Left cardiac atrium (tissue), 4 donors: ENCODE measurements around the gene NFAT5. TPM values are rescaled to one million over a fixed set of nuclear protein-coding genes. Genes with fewer than 3 reads are reported as not detected.
"Not testable (repeated sequence)": the region's sequence is repeated elsewhere in the genome, so short reads cannot be mapped to it uniquely, and the experiment has no call there.

Experiments used
- ATAC-seq, 2 donors: fragments of 200-7000 bp; cut with Tn5 transposase; one replicate each; pipeline ENCODE4 v1.9.1; 2020; ENCODE audit warnings: mild to moderate bottlenecking in 2 of 2, moderate library complexity in 2 of 2
- DNase-seq: peaks from one replicate; pipeline ENCODE4 v3.0.0-alpha.2; 2020
- intact Hi-C, 2 donors: fragments of 100-400 bp; cut with DNase I; formaldehyde crosslinking; loops; one replicate each; pipeline versions ENCODE4 v1.14.1 to v1.15.1; 2022 to 2023
- total RNA-seq, 2 donors: library from RNA; stranded (reverse); fragmentation: NEBNext Ultra II Directional; extraction: Animal tissue kit (Norgen Biotek cat#: 25700); gene quantifications; one replicate each; pipeline ENCODE4 v1.2.1, GENCODE V29; 2021
- donor health status: DM: no; HTN: yes; CAD: no.
- donor health status: DM: no; HTN: yes; CAD: no; lungs with severe emphysema.
- donor health status: DM: yes; HTN: yes; CAD: no.
- donor health status: Dilated cardiomyopathy.

Gene NFAT5
- total RNA-seq, 2 donors from 2014 or later, result 19.7 to 23.6 TPM

- ATAC-seq (no peak), DNase-seq (no peak)
- intact Hi-C loops, result no loop called here
Observed at GRCh38 chr16:69718111-69718764, 152.5 kb downstream of the NFAT5 start.

GRCh38 chr16:69720822-69721430 lies 155.2 kb downstream of the NFAT5 start:
- no peak for DNase-seq
- intact Hi-C loops, result no loop called here
- no peak for ATAC-seq

- ATAC-seq (no peak), DNase-seq (no peak)
- intact Hi-C loops, result no loop called here
Observed at GRCh38 chr16:69721441-69721957, 155.7 kb downstream of the NFAT5 start.

GRCh38 chr16:69724414-69724873 lies 158.7 kb downstream of the NFAT5 start:
- intact Hi-C loops, result no loop called here

GRCh38 chr16:69724981-69725479 lies 159.3 kb downstream of the NFAT5 start:
- ATAC-seq, result no peak
- no peak for DNase-seq
- intact Hi-C loops, result no loop called here

More at GRCh38 chr16:69724414-69724873, 158.7 kb downstream of the NFAT5 start:
- ATAC-seq (no peak), DNase-seq (no peak)

- intact Hi-C loops, result no loop called here
- DNase-seq, result no peak
- no peak for ATAC-seq
Observed at GRCh38 chr16:69725480-69726312, 159.9 kb downstream of the NFAT5 start.

- DNase-seq, result peak; percentile 95
- intact Hi-C loops, result no loop called here
- ATAC-seq, result peak; percentile 97 to 99
Observed at GRCh38 chr16:69726313-69727060, 160.7 kb downstream of the NFAT5 start, which contains the start of gene NQO1. Gene NQO1, minus strand, starts transcription at chr16:69726560. Its CDS starts 121 bp downstream, at chr16:69726439.

GRCh38 chr16:69727916-69728270 lies 162.1 kb downstream of the NFAT5 start:
- intact Hi-C loops, result no loop called here
- DNase-seq, result peak; percentile 39
- ATAC-seq, result no peak

GRCh38 chr16:69729030-69729429 lies 163.3 kb downstream of the NFAT5 start:
- DNase-seq, intact Hi-C loops: not testable (repeated sequence)

GRCh38 chr16:69731280-69731679 lies 165.5 kb downstream of the NFAT5 start:
- ATAC-seq, DNase-seq, intact Hi-C loops: not testable (repeated sequence)

More at GRCh38 chr16:69729030-69729429, 163.3 kb downstream of the NFAT5 start:
- ATAC-seq, result not testable (repeated sequence)

GRCh38 chr16:69732101-69732500 lies 166.3 kb downstream of the NFAT5 start:
- ATAC-seq (no peak), DNase-seq (no peak)
- intact Hi-C loops, result no loop called here

GRCh38 chr16:69741519-69741918 lies 175.8 kb downstream of the NFAT5 start:
- intact Hi-C loops, result no loop called here
- ATAC-seq (peak in 1 of 2 donors; percentile 36), DNase-seq (no peak)

- DNase-seq, result peak; percentile 88
- intact Hi-C loops, result no loop called here
- ATAC-seq, result peak; percentile 45 to 47
Observed at GRCh38 chr16:69741951-69742904, 176.5 kb downstream of the NFAT5 start.

GRCh38 chr16:69744363-69745231 lies 178.8 kb downstream of the NFAT5 start:
- ATAC-seq (no peak), DNase-seq (no peak)
- intact Hi-C loops, result no loop called here

- intact Hi-C loops, result no loop called here
- DNase-seq (no peak), ATAC-seq (no peak)
Observed at GRCh38 chr16:69745232-69745612, 179.5 kb downstream of the NFAT5 start.

- DNase-seq (no peak), ATAC-seq (no peak)
- intact Hi-C loops, result no loop called here
Observed at GRCh38 chr16:69745959-69746358, 180.2 kb downstream of the NFAT5 start.

GRCh38 chr16:69747115-69747514 lies 181.3 kb downstream of the NFAT5 start:
- intact Hi-C loops, result no loop called here
- no peak for DNase-seq
- ATAC-seq, result no peak
